ENCODE measurements around the gene ATP6V1A. TPM values are rescaled to one million over a fixed set of nuclear protein-coding genes. Genes with fewer than 3 reads are reported as not detected.
A peak's percentile ranks its signal among the peaks of the same experiment; 100 is the strongest.

Gene ATP6V1A
- total and polyA plus RNA-seq, 2 of the 13 experiments (the other 11 are each of a cell fraction or from before 2014, with no cell fraction given): 23.4 to 95.1 TPM

DNA sequence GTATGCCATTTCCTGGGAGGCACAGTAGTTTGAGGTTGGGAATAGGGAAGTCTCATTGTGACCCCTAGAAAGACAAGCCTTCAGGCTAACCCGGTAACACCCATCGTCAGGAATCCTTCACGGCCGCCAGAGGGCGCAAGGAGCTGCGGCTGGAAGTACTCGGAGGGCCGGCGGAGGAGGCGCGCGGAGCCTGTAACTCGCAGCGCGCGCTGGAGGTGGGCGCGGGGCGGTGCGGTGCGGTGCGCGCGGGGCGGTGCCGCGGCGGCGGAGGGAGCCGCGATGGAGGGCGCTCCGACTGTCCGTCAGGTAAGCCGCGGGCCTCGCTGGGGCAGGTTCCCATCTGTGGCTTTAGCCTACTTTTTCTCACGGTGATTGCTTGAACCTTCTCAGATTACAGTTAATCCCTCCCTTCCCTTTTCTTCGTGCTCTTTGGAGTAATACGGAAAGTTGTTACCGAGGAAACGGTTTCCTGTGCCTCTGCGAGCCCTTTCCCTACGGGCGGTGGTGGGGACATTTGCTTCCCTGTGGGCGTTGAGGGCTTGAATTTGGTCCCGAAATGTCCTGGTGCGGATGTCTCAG, 91.9 kb downstream of the ATP6V1A start, which contains the start of gene GRAMD1C (continued):
- TF ChIP-seq, protein P1, sequence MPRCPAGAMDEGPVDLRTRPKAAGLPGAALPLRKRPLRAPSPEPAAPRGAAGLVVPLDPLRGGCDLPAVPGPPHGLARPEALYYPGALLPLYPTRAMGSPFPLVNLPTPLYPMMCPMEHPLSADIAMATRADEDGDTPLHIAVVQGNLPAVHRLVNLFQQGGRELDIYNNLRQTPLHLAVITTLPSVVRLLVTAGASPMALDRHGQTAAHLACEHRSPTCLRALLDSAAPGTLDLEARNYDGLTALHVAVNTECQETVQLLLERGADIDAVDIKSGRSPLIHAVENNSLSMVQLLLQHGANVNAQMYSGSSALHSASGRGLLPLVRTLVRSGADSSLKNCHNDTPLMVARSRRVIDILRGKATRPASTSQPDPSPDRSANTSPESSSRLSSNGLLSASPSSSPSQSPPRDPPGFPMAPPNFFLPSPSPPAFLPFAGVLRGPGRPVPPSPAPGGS (CRISPR knock-in tag; IDR thresholded peaks at IDR 0.05): no peak
- TF ChIP-seq RFXANK (CRISPR knock-in tag; IDR thresholded peaks at IDR 0.05): no peak
- peak; percentile 33 for TF ChIP-seq TEAD3 (CRISPR knock-in tag; optimal IDR thresholded peaks at IDR 0.05; ENCODE audit: borderline replicate concordance)
- TF ChIP-seq, protein P2, sequence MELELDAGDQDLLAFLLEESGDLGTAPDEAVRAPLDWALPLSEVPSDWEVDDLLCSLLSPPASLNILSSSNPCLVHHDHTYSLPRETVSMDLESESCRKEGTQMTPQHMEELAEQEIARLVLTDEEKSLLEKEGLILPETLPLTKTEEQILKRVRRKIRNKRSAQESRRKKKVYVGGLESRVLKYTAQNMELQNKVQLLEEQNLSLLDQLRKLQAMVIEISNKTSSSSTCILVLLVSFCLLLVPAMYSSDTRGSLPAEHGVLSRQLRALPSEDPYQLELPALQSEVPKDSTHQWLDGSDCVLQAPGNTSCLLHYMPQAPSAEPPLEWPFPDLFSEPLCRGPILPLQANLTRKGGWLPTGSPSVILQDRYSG (CRISPR knock-in tag; IDR thresholded peaks at IDR 0.05): no peak
- TF ChIP-seq, protein P3, sequence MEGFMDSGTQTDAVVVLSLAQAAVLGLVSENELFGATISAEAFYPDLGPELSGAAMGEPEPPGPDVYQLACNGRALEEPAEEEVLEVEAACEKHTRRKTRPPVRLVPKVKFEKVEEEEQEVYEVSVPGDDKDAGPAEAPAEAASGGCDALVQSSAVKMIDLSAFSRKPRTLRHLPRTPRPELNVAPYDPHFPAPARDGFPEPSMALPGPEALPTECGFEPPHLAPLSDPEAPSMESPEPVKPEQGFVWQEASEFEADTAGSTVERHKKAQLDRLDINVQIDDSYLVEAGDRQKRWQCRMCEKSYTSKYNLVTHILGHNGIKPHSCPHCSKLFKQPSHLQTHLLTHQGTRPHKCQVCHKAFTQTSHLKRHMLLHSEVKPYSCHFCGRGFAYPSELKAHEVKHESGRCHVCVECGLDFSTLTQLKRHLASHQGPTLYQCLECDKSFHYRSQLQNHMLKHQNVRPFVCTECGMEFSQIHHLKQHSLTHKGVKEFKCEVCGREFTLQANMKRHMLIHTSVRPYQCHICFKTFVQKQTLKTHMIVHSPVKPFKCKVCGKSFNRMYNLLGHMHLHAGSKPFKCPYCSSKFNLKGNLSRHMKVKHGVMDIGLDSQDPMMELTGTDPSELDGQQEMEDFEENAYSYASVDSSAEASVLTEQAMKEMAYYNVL (CRISPR knock-in tag; IDR thresholded peaks at IDR 0.05; ENCODE audit: borderline replicate concordance): no peak
- no peak for TF ChIP-seq ZNF337 (CRISPR knock-in tag; IDR thresholded peaks at IDR 0.05; ENCODE audit: borderline replicate concordance, low read depth)
- TF ChIP-seq, protein P4, sequence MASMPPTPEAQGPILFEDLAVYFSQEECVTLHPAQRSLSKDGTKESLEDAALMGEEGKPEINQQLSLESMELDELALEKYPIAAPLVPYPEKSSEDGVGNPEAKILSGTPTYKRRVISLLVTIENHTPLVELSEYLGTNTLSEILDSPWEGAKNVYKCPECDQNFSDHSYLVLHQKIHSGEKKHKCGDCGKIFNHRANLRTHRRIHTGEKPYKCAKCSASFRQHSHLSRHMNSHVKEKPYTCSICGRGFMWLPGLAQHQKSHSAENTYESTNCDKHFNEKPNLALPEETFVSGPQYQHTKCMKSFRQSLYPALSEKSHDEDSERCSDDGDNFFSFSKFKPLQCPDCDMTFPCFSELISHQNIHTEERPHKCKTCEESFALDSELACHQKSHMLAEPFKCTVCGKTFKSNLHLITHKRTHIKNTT (CRISPR knock-in tag; IDR thresholded peaks at IDR 0.05): no peak
- TF ChIP-seq KAT7 (CRISPR knock-in tag; IDR thresholded peaks at IDR 0.05; ENCODE audit: borderline replicate concordance): peak; percentile 78; the same call in 1 of the 2 replicates
- TF ChIP-seq SRY (CRISPR knock-in tag; IDR thresholded peaks at IDR 0.05): no peak
- TF ChIP-seq, protein P5, sequence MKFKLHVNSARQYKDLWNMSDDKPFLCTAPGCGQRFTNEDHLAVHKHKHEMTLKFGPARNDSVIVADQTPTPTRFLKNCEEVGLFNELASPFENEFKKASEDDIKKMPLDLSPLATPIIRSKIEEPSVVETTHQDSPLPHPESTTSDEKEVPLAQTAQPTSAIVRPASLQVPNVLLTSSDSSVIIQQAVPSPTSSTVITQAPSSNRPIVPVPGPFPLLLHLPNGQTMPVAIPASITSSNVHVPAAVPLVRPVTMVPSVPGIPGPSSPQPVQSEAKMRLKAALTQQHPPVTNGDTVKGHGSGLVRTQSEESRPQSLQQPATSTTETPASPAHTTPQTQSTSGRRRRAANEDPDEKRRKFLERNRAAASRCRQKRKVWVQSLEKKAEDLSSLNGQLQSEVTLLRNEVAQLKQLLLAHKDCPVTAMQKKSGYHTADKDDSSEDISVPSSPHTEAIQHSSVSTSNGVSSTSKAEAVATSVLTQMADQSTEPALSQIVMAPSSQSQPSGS (CRISPR knock-in tag; IDR thresholded peaks at IDR 0.05): peak; percentile 35; the same call in 1 of the 2 replicates
- TF ChIP-seq ZNF558 (CRISPR knock-in tag; IDR thresholded peaks at IDR 0.05; ENCODE audit: borderline replicate concordance): no peak
- TF ChIP-seq ZNF749 (CRISPR knock-in tag; IDR thresholded peaks at IDR 0.05; ENCODE audit: borderline replicate concordance): peak; percentile 59; the same call in 1 of the 2 replicates
- TF ChIP-seq, protein P6, sequence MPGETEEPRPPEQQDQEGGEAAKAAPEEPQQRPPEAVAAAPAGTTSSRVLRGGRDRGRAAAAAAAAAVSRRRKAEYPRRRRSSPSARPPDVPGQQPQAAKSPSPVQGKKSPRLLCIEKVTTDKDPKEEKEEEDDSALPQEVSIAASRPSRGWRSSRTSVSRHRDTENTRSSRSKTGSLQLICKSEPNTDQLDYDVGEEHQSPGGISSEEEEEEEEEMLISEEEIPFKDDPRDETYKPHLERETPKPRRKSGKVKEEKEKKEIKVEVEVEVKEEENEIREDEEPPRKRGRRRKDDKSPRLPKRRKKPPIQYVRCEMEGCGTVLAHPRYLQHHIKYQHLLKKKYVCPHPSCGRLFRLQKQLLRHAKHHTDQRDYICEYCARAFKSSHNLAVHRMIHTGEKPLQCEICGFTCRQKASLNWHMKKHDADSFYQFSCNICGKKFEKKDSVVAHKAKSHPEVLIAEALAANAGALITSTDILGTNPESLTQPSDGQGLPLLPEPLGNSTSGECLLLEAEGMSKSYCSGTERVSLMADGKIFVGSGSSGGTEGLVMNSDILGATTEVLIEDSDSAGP (CRISPR knock-in tag; IDR thresholded peaks at IDR 0.05; ENCODE audit: borderline replicate concordance): peak; percentile 43; the same call in 1 of the 2 replicates
- no peak for TF ChIP-seq SIX4 (CRISPR knock-in tag; IDR thresholded peaks at IDR 0.05)
- TF ChIP-seq, protein P7, sequence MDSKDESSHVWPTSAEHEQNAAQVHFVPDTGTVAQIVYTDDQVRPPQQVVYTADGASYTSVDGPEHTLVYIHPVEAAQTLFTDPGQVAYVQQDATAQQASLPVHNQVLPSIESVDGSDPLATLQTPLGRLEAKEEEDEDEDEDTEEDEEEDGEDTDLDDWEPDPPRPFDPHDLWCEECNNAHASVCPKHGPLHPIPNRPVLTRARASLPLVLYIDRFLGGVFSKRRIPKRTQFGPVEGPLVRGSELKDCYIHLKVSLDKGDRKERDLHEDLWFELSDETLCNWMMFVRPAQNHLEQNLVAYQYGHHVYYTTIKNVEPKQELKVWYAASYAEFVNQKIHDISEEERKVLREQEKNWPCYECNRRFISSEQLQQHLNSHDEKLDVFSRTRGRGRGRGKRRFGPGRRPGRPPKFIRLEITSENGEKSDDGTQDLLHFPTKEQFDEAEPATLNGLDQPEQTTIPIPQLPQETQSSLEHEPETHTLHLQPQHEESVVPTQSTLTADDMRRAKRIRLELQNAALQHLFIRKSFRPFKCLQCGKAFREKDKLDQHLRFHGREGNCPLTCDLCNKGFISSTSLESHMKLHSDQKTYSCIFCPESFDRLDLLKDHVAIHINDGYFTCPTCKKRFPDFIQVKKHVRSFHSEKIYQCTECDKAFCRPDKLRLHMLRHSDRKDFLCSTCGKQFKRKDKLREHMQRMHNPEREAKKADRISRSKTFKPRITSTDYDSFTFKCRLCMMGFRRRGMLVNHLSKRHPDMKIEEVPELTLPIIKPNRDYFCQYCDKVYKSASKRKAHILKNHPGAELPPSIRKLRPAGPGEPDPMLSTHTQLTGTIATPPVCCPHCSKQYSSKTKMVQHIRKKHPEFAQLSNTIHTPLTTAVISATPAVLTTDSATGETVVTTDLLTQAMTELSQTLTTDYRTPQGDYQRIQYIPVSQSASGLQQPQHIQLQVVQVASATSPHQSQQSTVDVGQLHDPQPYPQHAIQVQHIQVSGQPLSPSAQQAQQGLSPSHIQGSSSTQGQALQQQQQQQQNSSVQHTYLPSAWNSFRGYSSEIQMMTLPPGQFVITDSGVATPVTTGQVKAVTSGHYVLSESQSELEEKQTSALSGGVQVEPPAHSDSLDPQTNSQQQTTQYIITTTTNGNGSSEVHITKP (CRISPR knock-in tag; IDR thresholded peaks at IDR 0.05; ENCODE audit: low read depth): 0 out of 2 replicates have a peak, but pooled peaks have one; percentile 22
- no peak for TF ChIP-seq BHLHE40 (IDR thresholded peaks at IDR 0.05; ENCODE audit: low read length)
